Neural cell (in vitro differentiated cells): Measurements from ENCODE around the gene PLK2. TPM values are rescaled to one million over a fixed set of nuclear protein-coding genes. Genes with fewer than 3 reads are reported as not detected.

Experiments
- H2AFZ ChIP-seq: fragments of 200-600, 300-800 bp; sonication (generic), shearing (Covaris generic); 2 replicates; pipeline ENCODE4 v1.6.0; 2014; ENCODE audit warnings: low read depth, mild to moderate bottlenecking, antibody characterized with exemption, low read length, moderate library complexity
- H3F3A ChIP-seq: fragments of 200-600 bp; shearing (Covaris generic); 2 replicates; pipeline ENCODE4 v1.6.1; 2016; ENCODE audit warnings: mild to moderate bottlenecking, moderate library complexity, mixed read lengths, antibody characterized with exemption, low read length; ENCODE audit not compliant: insufficient read depth, poor library complexity, severe bottlenecking
- H3K27ac ChIP-seq: fragments of 200-600, 300-800 bp; sonication (generic), shearing (Covaris generic); 2 replicates; pipeline ENCODE4 v1.5.1; 2014; ENCODE audit warnings: mild to moderate bottlenecking, low read length, moderate library complexity
- H3K27me3 ChIP-seq: fragments of 300-800, 200-600 bp; sonication (generic), shearing (Covaris generic); 2 replicates; pipeline ENCODE4 v1.6.0; 2014; ENCODE audit warnings: mild to moderate bottlenecking, low read depth, low read length, moderate library complexity; ENCODE audit not compliant: insufficient read depth
- H3K36me3 ChIP-seq: fragments of 300-800, 200-600 bp; sonication (generic), shearing (Covaris generic); 2 replicates; pipeline ENCODE4 v1.5.1; 2014; ENCODE audit warnings: mild to moderate bottlenecking, antibody characterized with exemption, low read length, moderate library complexity; ENCODE audit not compliant: insufficient read depth
- H3K4me2 ChIP-seq: fragments of 300-800, 200-600 bp; sonication (generic), shearing (Covaris generic); 2 replicates; pipeline ENCODE4 v1.6.0; 2014; ENCODE audit warnings: mild to moderate bottlenecking, low read length
- H3K4me3 ChIP-seq: fragments of 300-800, 200-600 bp; sonication (generic), shearing (Covaris generic); 2 replicates; pipeline ENCODE4 v1.5.1; 2014; ENCODE audit warnings: mild to moderate bottlenecking, low read length, moderate library complexity
- H3K79me2 ChIP-seq: fragments of 200-600 bp; shearing (Covaris generic); replicated peaks from 2 replicates; pipeline ENCODE4 v1.6.0; 2014; ENCODE audit warnings: mild to moderate bottlenecking, low read length, moderate library complexity; ENCODE audit not compliant: insufficient read depth
- H3K9ac ChIP-seq: fragments of 300-800, 200-600 bp; sonication (generic), shearing (Covaris generic); 2 replicates; pipeline ENCODE4 v1.6.1; 2016; ENCODE audit warnings: mild to moderate bottlenecking, low read length, mixed read lengths
- H3K9me2 ChIP-seq: fragments of 200-600 bp; shearing (Covaris generic); 2 replicates; pipeline ENCODE4 v1.6.1; 2016; ENCODE audit warnings: mild to moderate bottlenecking, low read length, mixed read lengths; ENCODE audit not compliant: insufficient read depth
- H3K9me3 ChIP-seq: fragments of 200-600, 300-800 bp; sonication (generic), shearing (Covaris generic); 2 replicates; pipeline ENCODE4 v1.6.1; 2016; ENCODE audit warnings: mild to moderate bottlenecking, mixed run types, low read length, moderate library complexity, mixed read lengths
- H4K20me1 ChIP-seq: fragments of 200-600 bp; shearing (Covaris generic); 2 replicates; pipeline ENCODE4 v1.6.1; 2016; ENCODE audit warnings: mild to moderate bottlenecking, mixed run types; ENCODE audit not compliant: insufficient read depth
- EP300 ChIP-seq: fragments of 450-650 bp; conservative IDR thresholded peaks from 2 replicates; pipeline ENCODE4 v1.6.1; 2014; ENCODE audit warnings: antibody characterized with exemption, mild to moderate bottlenecking, moderate library complexity; ENCODE audit not compliant: poor library complexity, severe bottlenecking
- EZH2 ChIP-seq: fragments of 200-600, 300-800 bp; shearing (Covaris generic), sonication (generic); IDR thresholded peaks from 2 replicates; pipeline ENCODE4 v1.6.1; 2014; ENCODE audit warnings: antibody characterized with exemption, low read length, borderline replicate concordance, mild to moderate bottlenecking; ENCODE audit not compliant: insufficient read depth, poor library complexity, severe bottlenecking
- MXI1 ChIP-seq: fragments of 450-650 bp; conservative IDR thresholded peaks from 2 replicates; pipeline ENCODE4 v1.6.1; 2014; ENCODE audit warnings: antibody characterized with exemption, mild to moderate bottlenecking; ENCODE audit not compliant: poor library complexity, severe bottlenecking
- POLR2AphosphoS5 ChIP-seq: IDR thresholded peaks from 2 replicates; pipeline ENCODE4 v1.6.1; 2012
- RAD21 ChIP-seq: fragments of 450-650 bp; conservative IDR thresholded peaks from 2 replicates; pipeline ENCODE4 v1.6.1; 2014; ENCODE audit warnings: antibody characterized with exemption, mild to moderate bottlenecking, moderate library complexity
- SMC3 ChIP-seq: fragments of 450-650 bp; conservative IDR thresholded peaks from 2 replicates; pipeline ENCODE4 v1.6.1; 2014; ENCODE audit warnings: antibody characterized with exemption, mild to moderate bottlenecking, moderate library complexity; ENCODE audit not compliant: poor library complexity
- TAF1 ChIP-seq: IDR thresholded peaks from 2 replicates; pipeline ENCODE4 v1.6.1; 2012; ENCODE audit warnings: low read depth
- polyA plus RNA-seq: library from polyadenylated mRNA; depleted of rRNA; stranded (reverse); fragments of >200 nt; gene quantifications from 2 replicates; pipeline ENCODE4 v1.2.3, GENCODE V29; 2014
- TF ChIP-seq, protein P1 (sequence below): IDR thresholded peaks from 2 replicates; pipeline ENCODE4 v1.6.1; 2012; ENCODE audit warnings: borderline replicate concordance
- TF ChIP-seq, protein P2 (sequence below): fragments of 450-650 bp; IDR thresholded peaks from 2 replicates; pipeline ENCODE4 v1.5.1; 2014; ENCODE audit warnings: antibody characterized with exemption, mild to moderate bottlenecking, moderate library complexity; ENCODE audit not compliant: poor library complexity, severe bottlenecking

PLK2 gene
- polyA plus RNA-seq, 1 donor from 2014 or later = 309 TPM

DNA sequence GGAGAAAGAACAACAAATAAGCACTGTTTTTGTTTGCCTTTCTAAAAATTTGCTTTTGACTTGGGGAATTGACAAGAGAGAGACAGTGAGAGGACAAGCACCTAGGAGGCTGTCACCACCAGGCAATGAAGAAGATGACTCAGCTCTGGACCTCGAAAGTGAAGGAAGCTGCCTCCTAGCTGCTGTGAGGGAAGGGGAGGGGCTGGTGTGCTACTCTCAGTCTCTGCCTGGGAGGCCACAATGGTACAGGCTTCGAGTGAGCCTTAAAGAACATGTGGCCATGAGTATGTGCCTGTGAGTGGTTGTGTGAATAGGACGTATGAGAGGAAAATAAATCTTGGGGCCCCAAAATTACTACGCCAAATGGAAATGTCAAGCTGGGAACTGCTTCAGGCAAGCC, 7.1 kb upstream of the PLK2 start:
- H3K79me2 ChIP-seq = no peaks in the 10 kb centered on the region
- no peak overlapping the region for H3K9ac ChIP-seq
- no peaks in the 10 kb centered on the region for H3K9me2 ChIP-seq
- no peak overlapping the region for H3K4me2 ChIP-seq
- H3K27ac ChIP-seq = no peak overlapping the region
- TF ChIP-seq RAD21 = no peak
- no peak for TF ChIP-seq MXI1
- TF ChIP-seq, protein P1, sequence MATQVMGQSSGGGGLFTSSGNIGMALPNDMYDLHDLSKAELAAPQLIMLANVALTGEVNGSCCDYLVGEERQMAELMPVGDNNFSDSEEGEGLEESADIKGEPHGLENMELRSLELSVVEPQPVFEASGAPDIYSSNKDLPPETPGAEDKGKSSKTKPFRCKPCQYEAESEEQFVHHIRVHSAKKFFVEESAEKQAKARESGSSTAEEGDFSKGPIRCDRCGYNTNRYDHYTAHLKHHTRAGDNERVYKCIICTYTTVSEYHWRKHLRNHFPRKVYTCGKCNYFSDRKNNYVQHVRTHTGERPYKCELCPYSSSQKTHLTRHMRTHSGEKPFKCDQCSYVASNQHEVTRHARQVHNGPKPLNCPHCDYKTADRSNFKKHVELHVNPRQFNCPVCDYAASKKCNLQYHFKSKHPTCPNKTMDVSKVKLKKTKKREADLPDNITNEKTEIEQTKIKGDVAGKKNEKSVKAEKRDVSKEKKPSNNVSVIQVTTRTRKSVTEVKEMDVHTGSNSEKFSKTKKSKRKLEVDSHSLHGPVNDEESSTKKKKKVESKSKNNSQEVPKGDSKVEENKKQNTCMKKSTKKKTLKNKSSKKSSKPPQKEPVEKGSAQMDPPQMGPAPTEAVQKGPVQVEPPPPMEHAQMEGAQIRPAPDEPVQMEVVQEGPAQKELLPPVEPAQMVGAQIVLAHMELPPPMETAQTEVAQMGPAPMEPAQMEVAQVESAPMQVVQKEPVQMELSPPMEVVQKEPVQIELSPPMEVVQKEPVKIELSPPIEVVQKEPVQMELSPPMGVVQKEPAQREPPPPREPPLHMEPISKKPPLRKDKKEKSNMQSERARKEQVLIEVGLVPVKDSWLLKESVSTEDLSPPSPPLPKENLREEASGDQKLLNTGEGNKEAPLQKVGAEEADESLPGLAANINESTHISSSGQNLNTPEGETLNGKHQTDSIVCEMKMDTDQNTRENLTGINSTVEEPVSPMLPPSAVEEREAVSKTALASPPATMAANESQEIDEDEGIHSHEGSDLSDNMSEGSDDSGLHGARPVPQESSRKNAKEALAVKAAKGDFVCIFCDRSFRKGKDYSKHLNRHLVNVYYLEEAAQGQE = no peak
- TF ChIP-seq, protein P2, sequence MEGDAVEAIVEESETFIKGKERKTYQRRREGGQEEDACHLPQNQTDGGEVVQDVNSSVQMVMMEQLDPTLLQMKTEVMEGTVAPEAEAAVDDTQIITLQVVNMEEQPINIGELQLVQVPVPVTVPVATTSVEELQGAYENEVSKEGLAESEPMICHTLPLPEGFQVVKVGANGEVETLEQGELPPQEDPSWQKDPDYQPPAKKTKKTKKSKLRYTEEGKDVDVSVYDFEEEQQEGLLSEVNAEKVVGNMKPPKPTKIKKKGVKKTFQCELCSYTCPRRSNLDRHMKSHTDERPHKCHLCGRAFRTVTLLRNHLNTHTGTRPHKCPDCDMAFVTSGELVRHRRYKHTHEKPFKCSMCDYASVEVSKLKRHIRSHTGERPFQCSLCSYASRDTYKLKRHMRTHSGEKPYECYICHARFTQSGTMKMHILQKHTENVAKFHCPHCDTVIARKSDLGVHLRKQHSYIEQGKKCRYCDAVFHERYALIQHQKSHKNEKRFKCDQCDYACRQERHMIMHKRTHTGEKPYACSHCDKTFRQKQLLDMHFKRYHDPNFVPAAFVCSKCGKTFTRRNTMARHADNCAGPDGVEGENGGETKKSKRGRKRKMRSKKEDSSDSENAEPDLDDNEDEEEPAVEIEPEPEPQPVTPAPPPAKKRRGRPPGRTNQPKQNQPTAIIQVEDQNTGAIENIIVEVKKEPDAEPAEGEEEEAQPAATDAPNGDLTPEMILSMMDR = no peak
- TF ChIP-seq TAF1 = no peak
- no peak for TF ChIP-seq EZH2
- TF ChIP-seq POLR2AphosphoS5 = no peak
- no peak for TF ChIP-seq SMC3
- no peak for TF ChIP-seq EP300
- H2AFZ ChIP-seq = no peak overlapping the region
- H3K27me3 ChIP-seq = no peaks in the 10 kb centered on the region
- H3K4me3 ChIP-seq = no peak overlapping the region
- no peaks in the 10 kb centered on the region for H3K9me3 ChIP-seq
- H4K20me1 ChIP-seq = no peaks in the 10 kb centered on the region
- no peaks in the 10 kb centered on the region for H3F3A ChIP-seq
- H3K36me3 ChIP-seq = no peaks in the 10 kb centered on the region

DNA sequence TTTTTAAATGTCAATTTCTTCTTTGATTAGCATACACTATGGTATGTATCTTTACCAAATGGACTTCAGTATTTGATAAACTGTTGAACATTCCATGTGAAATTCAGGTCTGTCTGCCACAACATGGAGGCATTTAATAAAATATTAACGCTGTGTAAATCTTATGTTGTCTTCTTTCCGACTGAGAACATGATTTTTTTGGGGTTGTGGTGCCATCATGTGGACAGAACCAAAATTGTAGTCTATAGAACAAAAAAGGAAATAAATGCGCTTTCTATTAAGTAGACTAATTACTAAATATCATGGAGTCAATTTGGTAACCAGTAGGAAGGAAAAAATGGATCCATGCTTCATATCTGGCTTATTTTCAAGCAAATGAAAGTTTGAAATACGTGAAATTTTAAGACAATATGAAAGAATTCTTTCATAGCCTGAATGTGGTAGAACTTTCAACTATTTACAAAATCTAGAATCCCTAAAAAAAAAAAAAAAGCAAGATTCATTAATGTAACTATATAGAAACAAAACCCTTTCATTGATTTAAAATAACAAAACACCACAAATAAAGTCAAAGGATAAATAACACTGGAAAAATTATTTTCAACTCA, 2.8 kb upstream of the PLK2 start:
- Histone ChIP-seq H3K4me3 (no peak overlapping the region), H3K27ac (no peak overlapping the region), H4K20me1 (no peaks in the 10 kb centered on the region), H3K4me2 (peak overlapping the region; percentile 6), H3K27me3 (no peaks in the 10 kb centered on the region), H3K36me3 (no peaks in the 10 kb centered on the region), H3F3A (no peaks in the 10 kb centered on the region), H3K9ac (peak overlapping the region; percentile 13), H3K79me2 (peaks cover 17% of the 10 kb centered on the region), H3K9me2 (no peaks in the 10 kb centered on the region), H2AFZ (no peak overlapping the region), H3K9me3 (no peaks in the 10 kb centered on the region)
- TF ChIP-seq, protein P2 = peak; percentile 89
- TF ChIP-seq SMC3 (peak; percentile 96), RAD21 (peak; percentile 93), EP300 (no peak), POLR2AphosphoS5 (no peak)
